NT2/D1 (cell line): ENCODE data around the gene TXNRD1.

Experiments used
- SUZ12 ChIP-seq: IDR thresholded peaks from 2 replicates; pipeline ENCODE4 v1.6.1; 2011; ENCODE audit not compliant: insufficient read length, insufficient read depth; ENCODE audit errors: extremely low read depth
- YY1 ChIP-seq: IDR thresholded peaks from 2 replicates; pipeline ENCODE4 v1.6.1; 2011; ENCODE audit not compliant: insufficient read length, insufficient read depth

DNA sequence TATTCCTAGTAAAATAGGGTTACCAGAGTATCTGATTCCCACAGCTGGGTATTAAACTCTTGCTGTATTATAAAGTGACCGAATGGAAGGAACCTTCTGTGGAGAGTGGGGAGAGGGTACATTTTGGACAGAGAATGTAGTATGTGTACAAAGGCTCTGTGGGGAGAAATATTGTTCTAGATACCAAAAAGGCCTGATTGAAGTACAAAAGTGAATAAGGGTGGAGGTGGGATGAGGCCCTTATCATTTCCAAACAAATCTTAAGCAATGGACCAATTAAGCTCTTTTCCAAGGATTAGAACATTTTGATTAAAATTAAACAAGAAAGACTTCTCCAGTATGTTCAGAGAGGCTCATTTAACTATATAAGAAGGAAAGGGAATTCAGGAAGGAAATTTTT is 108.3 kb downstream of the TXNRD1 start:
- TF ChIP-seq YY1 (no peak), SUZ12 (no peak)
